Peyer's patch (tissue), 4 donors: ENCODE measurements around the gene INTS6. TPM values are rescaled to one million over a fixed set of nuclear protein-coding genes. Genes with fewer than 3 reads are reported as not detected.

ENCODE experiments used
- DNase-seq, 3 donors: peaks; one replicate each; pipeline ENCODE4 v3.0.0-alpha.2; 2017 to 2019
- H3K27ac ChIP-seq, 4 donors: fragments of 200-600 bp; sonication (generic); one replicate each; pipeline ENCODE4 v1.5.1; 2016 to 2019
- H3K27me3 ChIP-seq, 2 donors: fragments of 200-600 bp; sonication (generic); one replicate each; pipeline ENCODE4 v1.5.1; 2019
- H3K36me3 ChIP-seq, 3 donors: fragments of 200-600 bp; sonication (generic); one replicate each; pipeline ENCODE4 v1.5.1; 2016 to 2019
- H3K4me1 ChIP-seq, 4 donors: fragments of 200-600 bp; sonication (generic); one replicate each; pipeline ENCODE4 v1.5.1; 2016 to 2019
- H3K4me3 ChIP-seq, 4 donors: fragments of 200-600 bp; sonication (generic); 1 replicate in 3 of 4; 2 replicates in 1 of 4; pipeline ENCODE4 v1.5.1; 2016 to 2019; ENCODE audit warnings: mild to moderate bottlenecking in 1 of 4
- H3K9me3 ChIP-seq, 4 donors: fragments of 200-600 bp; sonication (generic); one replicate each; pipeline ENCODE4 v1.5.1; 2016 to 2019; ENCODE audit warnings: mild to moderate bottlenecking in 1 of 4
- POLR2A ChIP-seq, 2 donors: fragments of 450-650 bp; IDR thresholded peaks; one replicate each; pipeline ENCODE4 v1.5.1; 2017; ENCODE audit warnings: antibody characterized with exemption in 2 of 2, mild to moderate bottlenecking in 2 of 2, moderate library complexity in 2 of 2
- total RNA-seq, 4 donors: library from RNA; depleted of rRNA; stranded (reverse); fragments of >200 nt; gene quantifications; one replicate each; pipeline ENCODE4 v1.1.0, GENCODE V29; 2016
- TF ChIP-seq, protein P1 (sequence below), 6 experiments: fragments of 450-650 bp in 4 of 6; fragments of 200-600 bp in 2 of 6; sonication (generic) in 1 of 6; IDR thresholded peaks; one replicate each; pipeline ENCODE4 v1.5.1; 2017 to 2019; ENCODE audit warnings: antibody characterized with exemption in 6 of 6, mild to moderate bottlenecking in 3 of 6, moderate library complexity in 1 of 6

Gene INTS6
- total RNA-seq, 4 donors from 2014 or later: 28.9 to 46.4 (median 33.5) TPM

DNA sequence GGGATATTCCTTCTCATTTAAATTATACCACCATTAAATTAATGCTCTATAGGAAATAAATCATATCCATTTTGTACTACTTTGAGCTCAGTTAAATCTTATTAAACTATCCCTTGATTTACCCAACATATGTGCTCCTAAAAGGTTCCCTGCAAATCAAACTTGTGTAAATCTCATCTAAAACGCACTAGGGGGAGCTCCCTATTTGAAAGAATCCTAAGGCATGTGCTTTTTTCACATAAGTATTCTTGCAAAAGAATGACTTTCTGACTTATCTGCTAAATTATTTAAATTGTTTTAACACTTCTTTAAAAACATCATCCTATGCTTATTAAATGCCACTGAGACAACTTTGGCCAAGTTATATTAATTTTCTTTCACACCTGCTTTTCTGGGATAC is 7.9 kb downstream of the INTS6 start:
- H3K4me3 ChIP-seq: no peak overlapping the region
- DNase-seq: no peak

DNA sequence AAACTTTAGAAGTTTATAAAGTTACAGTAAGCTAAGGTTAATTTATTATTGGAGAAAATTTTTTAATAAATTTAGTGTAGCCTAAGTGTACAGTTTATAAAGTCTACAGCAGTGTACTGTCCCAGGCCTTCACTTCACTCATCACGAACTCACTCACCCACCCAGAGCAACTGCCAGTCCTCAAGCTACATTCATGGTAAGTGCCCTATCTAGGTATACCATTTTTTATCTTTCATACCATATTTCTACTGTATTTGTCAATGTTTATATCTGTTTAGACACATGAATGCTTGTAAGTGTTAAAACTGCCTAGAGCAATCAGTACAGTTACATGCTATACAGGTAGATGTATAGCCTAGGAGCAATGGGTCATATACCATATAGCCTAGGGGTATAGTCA is 12.5 kb downstream of the INTS6 start:
- no peak for TF ChIP-seq POLR2A (IDR thresholded peaks at IDR 0.05)
- TF ChIP-seq, protein P1, sequence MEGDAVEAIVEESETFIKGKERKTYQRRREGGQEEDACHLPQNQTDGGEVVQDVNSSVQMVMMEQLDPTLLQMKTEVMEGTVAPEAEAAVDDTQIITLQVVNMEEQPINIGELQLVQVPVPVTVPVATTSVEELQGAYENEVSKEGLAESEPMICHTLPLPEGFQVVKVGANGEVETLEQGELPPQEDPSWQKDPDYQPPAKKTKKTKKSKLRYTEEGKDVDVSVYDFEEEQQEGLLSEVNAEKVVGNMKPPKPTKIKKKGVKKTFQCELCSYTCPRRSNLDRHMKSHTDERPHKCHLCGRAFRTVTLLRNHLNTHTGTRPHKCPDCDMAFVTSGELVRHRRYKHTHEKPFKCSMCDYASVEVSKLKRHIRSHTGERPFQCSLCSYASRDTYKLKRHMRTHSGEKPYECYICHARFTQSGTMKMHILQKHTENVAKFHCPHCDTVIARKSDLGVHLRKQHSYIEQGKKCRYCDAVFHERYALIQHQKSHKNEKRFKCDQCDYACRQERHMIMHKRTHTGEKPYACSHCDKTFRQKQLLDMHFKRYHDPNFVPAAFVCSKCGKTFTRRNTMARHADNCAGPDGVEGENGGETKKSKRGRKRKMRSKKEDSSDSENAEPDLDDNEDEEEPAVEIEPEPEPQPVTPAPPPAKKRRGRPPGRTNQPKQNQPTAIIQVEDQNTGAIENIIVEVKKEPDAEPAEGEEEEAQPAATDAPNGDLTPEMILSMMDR (IDR thresholded peaks at IDR 0.05): no peak
- Histone ChIP-seq H3K27ac (no peak overlapping the region), H3K36me3 (no peaks in the 10 kb centered on the region), H3K27me3 (no peaks in the 10 kb centered on the region), H3K4me1 (no peaks in the 10 kb centered on the region), H3K9me3 (no peaks in the 10 kb centered on the region), H3K4me3 (no peak overlapping the region)
- no peak for DNase-seq

More for the DNA sequence above, 7.9 kb downstream of the INTS6 start:
- peaks cover 0 to 2% (median under 1%) of the 10 kb centered on the region in 4 donors for H3K4me1 ChIP-seq
- no peak overlapping the region for H3K27ac ChIP-seq
- peaks cover 0 to 8% (median 0%) of the 10 kb centered on the region in 3 donors for H3K36me3 ChIP-seq
- H3K9me3 ChIP-seq: no peaks in the 10 kb centered on the region
- TF ChIP-seq POLR2A (IDR thresholded peaks at IDR 0.05): no peak
- TF ChIP-seq, protein P1 (IDR thresholded peaks at IDR 0.05): peak in 1 of 6 experiments; percentile 11
- no peaks in the 10 kb centered on the region for H3K27me3 ChIP-seq

DNA sequence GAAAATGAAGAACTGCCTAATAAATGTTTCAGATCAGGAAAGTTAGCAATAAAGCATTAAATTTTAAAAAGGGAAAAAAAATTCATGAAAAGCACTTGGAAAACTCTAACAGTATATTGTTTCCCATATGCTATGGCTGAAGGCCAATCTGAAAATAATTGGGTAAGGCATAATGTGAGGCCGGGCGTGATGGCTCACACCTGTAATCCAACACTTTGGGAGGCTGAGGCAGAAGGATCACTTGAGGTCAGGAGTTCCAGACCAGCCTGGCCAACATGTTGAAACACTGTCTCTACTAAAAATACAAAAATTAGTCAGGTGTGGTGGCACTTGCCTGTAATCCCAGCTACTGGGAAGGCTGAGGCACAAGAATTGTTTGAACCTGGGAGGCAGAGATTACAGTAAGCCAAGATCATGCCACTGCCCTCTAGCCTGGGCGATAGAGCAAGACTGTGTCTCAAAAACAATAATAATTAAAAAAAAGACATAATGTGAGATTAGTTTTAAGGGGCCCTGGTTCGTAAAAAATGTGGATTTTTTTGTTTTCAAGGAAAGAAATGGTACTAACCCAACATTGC is 15.2 kb downstream of the INTS6 start:
- no peak overlapping the region for H3K27ac ChIP-seq
- H3K4me3 ChIP-seq: no peak overlapping the region
- no peaks in the 10 kb centered on the region for H3K27me3 ChIP-seq
- DNase-seq: no peak
- no peaks in the 10 kb centered on the region for H3K4me1 ChIP-seq
- H3K9me3 ChIP-seq: no peaks in the 10 kb centered on the region
- H3K36me3 ChIP-seq: no peaks in the 10 kb centered on the region
- TF ChIP-seq, protein P1 (IDR thresholded peaks at IDR 0.05): no peak
- TF ChIP-seq POLR2A (IDR thresholded peaks at IDR 0.05): no peak

DNA sequence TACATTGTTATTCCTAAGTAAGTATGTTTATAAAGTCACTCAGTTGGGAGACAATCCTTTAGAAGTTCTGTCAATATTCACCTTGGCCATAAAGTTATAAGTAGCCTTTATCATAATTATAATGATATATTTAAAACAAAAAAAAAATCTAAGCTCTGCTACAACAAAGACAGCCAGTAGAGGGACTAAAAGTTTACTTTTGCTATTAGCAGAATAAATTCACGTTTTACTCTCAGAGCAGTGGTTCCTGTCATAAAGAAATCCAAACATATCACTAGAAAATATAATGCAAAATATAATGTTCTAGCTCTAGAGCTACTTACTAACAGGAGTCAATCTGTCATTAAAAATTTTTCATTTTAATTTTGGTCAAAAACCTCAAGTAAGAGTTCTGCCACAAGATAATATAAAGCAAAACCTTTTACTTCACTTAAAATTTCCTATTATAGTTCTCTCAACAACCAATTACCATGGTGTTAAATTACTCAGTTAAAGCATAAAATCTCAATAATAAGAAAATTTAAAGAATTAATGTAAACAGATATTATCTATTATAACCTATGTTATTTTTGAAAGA is 17.7 kb downstream of the INTS6 start:
- Histone ChIP-seq H3K9me3 (no peaks in the 10 kb centered on the region), H3K4me1 (no peaks in the 10 kb centered on the region), H3K4me3 (no peak overlapping the region), H3K36me3 (peaks cover 0 to 2% (median 0%) of the 10 kb centered on the region in 3 donors), H3K27ac (no peak overlapping the region), H3K27me3 (no peaks in the 10 kb centered on the region)
- DNase-seq: no peak
- no peak for TF ChIP-seq POLR2A (IDR thresholded peaks at IDR 0.05)
- TF ChIP-seq, protein P1 (IDR thresholded peaks at IDR 0.05): peak in 4 of 6 experiments; percentile 45 to 52 (median 48)

DNA sequence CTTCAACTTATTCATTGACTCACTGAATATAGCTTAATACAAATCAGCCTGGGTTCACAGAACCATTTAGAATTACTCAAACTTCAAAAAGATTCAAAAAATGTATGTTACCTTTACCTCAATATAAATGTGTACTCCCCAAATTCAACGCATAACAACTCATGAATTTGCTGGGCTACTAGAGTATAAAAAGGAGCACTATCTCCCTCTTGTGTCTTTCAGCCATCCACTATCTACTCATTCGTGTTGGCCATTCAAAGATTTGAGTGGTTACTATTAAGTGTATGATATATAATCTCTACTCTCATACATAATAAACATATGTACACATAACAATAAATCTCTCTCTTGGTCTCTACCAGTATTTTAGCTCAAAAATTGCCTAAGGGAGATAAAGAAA is 20.3 kb downstream of the INTS6 start:
- no peak for DNase-seq

More for the DNA sequence above, 20.3 kb downstream of the INTS6 start:
- Histone ChIP-seq H3K27ac (no peak overlapping the region), H3K4me1 (no peaks in the 10 kb centered on the region), H3K36me3 (peaks cover 0 to 19% (median 0%) of the 10 kb centered on the region in 3 donors), H3K4me3 (no peak overlapping the region), H3K27me3 (no peaks in the 10 kb centered on the region), H3K9me3 (no peaks in the 10 kb centered on the region)
- TF ChIP-seq, protein P1 (IDR thresholded peaks at IDR 0.05): no peak
- no peak for TF ChIP-seq POLR2A (IDR thresholded peaks at IDR 0.05)
